B cell (primary cell): ENCODE results near the gene ALG8. TPM values are rescaled to one million over a fixed set of nuclear protein-coding genes. Genes with fewer than 3 reads are reported as not detected.

ENCODE experiments used
- ATAC-seq: fragments of 200-7000 bp; cut with Tn5 transposase; one replicate; pipeline ENCODE4 v1.10.0; 2021; ENCODE audit warnings: low read depth, mild to moderate bottlenecking, moderate number of reproducible peaks, moderate library complexity
- CTCF ChIA-PET: fragments of 350-600 bp; sonication (Branson Sonifier 250); formaldehyde crosslinking; loops from one replicate; lab custom pipeline; 2021; ENCODE audit warnings: antibody characterized with exemption, inconsistent platforms; lab: Charles Lee
- POLR2A ChIA-PET: fragments of 350-600 bp; sonication (Branson Sonifier 250); formaldehyde crosslinking; loops from one replicate; lab custom pipeline; 2021; ENCODE audit warnings: antibody characterized with exemption; lab: Charles Lee
- DNase-seq: peaks from one replicate; pipeline ENCODE4 v3.0.0; 2013
- H2AFZ ChIP-seq: 2 replicates; pipeline ENCODE4 v1.6.1; 2012; ENCODE audit warnings: mild to moderate bottlenecking, low read depth, low read length; ENCODE audit not compliant: insufficient read depth, poor library complexity, severe bottlenecking
- H3K27ac ChIP-seq, 2 donors: 1 replicate in 1 of 2; 2 replicates in 1 of 2; pipeline ENCODE4 v1.5.1; 2012 to 2013; ENCODE audit warnings: low read length in 2 of 2, mild to moderate bottlenecking in 2 of 2, moderate library complexity in 1 of 2
- H3K27me3 ChIP-seq, 4 experiments: fragments of 200-600 bp in 1 of 4; sonication (generic) in 1 of 4; replicated peaks in 1 of 4; 1 replicate in 2 of 4; 2 replicates in 2 of 4; pipeline versions ENCODE4 v1.6.1 to v1.7.0; 2013 to 2016; ENCODE audit warnings: low read length in 3 of 4, mild to moderate bottlenecking in 2 of 4, mixed read lengths in 1 of 4, moderate library complexity in 1 of 4; ENCODE audit not compliant: insufficient read depth in 4 of 4, control insufficient read depth in 3 of 4; ENCODE audit errors: control extremely low read depth in 1 of 4
- H3K36me3 ChIP-seq, 2 experiments: replicated peaks in 1 of 2; 1 replicate in 1 of 2; 2 replicates in 1 of 2; pipeline versions ENCODE4 v1.6.1 to v1.7.1; 2013; ENCODE audit warnings: low read length in 1 of 2; ENCODE audit not compliant: insufficient read depth in 2 of 2, control insufficient read depth in 1 of 2; ENCODE audit errors: control extremely low read depth in 1 of 2, extremely low read depth in 1 of 2
- H3K4me1 ChIP-seq, 2 donors: fragments of 200-600 bp in 1 of 2; sonication (generic) in 1 of 2; 1 replicate in 1 of 2; 2 replicates in 1 of 2; pipeline versions ENCODE4 v1.5.1 to v1.6.1; 2013 to 2017; ENCODE audit warnings: low read length in 2 of 2; ENCODE audit not compliant: control insufficient read depth in 2 of 2, insufficient read depth in 2 of 2
- H3K4me2 ChIP-seq: replicated peaks from 2 replicates; pipeline ENCODE3; 2012; ENCODE audit warnings: mild to moderate bottlenecking, low read depth, low read length; ENCODE audit not compliant: poor library complexity, severe bottlenecking
- H3K4me3 ChIP-seq, 5 experiments: fragments of 200-600 bp in 1 of 5; sonication (generic) in 1 of 5; 1 replicate in 3 of 5; 2 replicates in 2 of 5; pipeline versions ENCODE4 v1.5.1 to v1.7.0; 2011 to 2016; ENCODE audit warnings: low read length in 4 of 5, mild to moderate bottlenecking in 4 of 5, low read depth in 2 of 5, control low read depth in 1 of 5, moderate library complexity in 1 of 5; ENCODE audit not compliant: insufficient read depth in 1 of 5; ENCODE audit errors: control extremely low read depth in 1 of 5, extremely low read depth in 1 of 5
- H3K79me2 ChIP-seq: fragments of 200-600 bp; sonication (generic); one replicate; pipeline ENCODE4 v1.6.0; 2016; ENCODE audit warnings: low read length; ENCODE audit not compliant: control insufficient read depth, insufficient read depth
- H3K9ac ChIP-seq: fragments of 200-600 bp; sonication (generic); 2 replicates; pipeline ENCODE4 v1.6.1; 2017; ENCODE audit warnings: mild to moderate bottlenecking, low read length, moderate library complexity
- H3K9me3 ChIP-seq, 3 donors: one replicate each; pipeline versions ENCODE4 v1.6.1 to v1.7.1; 2013; ENCODE audit warnings: low read length in 2 of 3; ENCODE audit not compliant: control insufficient read depth in 2 of 3, insufficient read depth in 1 of 3; ENCODE audit errors: control extremely low read depth in 1 of 3
- H4K20me1 ChIP-seq: 2 replicates; pipeline ENCODE4 v1.6.0; 2012; ENCODE audit warnings: mild to moderate bottlenecking, low read length; ENCODE audit not compliant: insufficient read depth, control insufficient read depth, poor library complexity, severe bottlenecking
- H3K27ac Mint-ChIP-seq: one replicate; pipeline ENCODE4 v1.8.0; 2021; ENCODE audit warnings: mixed read lengths
- H3K27me3 Mint-ChIP-seq: one replicate; pipeline ENCODE4 v1.8.0; 2021; ENCODE audit warnings: mixed read lengths
- H3K4me1 Mint-ChIP-seq: one replicate; pipeline ENCODE4 v1.8.0; 2021; ENCODE audit warnings: mixed read lengths
- H3K4me3 Mint-ChIP-seq: one replicate; pipeline ENCODE4 v1.8.0; 2021; ENCODE audit warnings: mixed read lengths
- H3K9me3 Mint-ChIP-seq: one replicate; pipeline ENCODE4 v1.8.0; 2022; ENCODE audit warnings: mixed read lengths; ENCODE audit not compliant: insufficient read depth
- CTCF ChIP-seq: fragments of 200-600 bp; IDR thresholded peaks from one replicate; pipeline ENCODE4 v1.8.0; 2022; ENCODE audit warnings: antibody characterized with exemption, mild to moderate bottlenecking
- EZH2 ChIP-seq: IDR thresholded peaks from 2 replicates; pipeline ENCODE4 v1.6.1; 2012; ENCODE audit warnings: borderline replicate concordance, low read depth, mild to moderate bottlenecking, moderate library complexity, low read length; ENCODE audit not compliant: insufficient read depth, poor library complexity, severe bottlenecking
- WGBS: methylation state at CpG from one replicate; pipeline ENCODE4 v1.1.5; 2013; ENCODE audit warnings: missing lambda C conversion rate; ENCODE audit not compliant: insufficient coverage; 5-methylcytosine and 5-hydroxymethylcytosine counted together
- intact Hi-C: fragments of 100-400 bp; cut with micrococcal nuclease; formaldehyde crosslinking; loops from one replicate; pipeline ENCODE4 v1.10.0; 2022
- polyA plus RNA-seq: library from polyadenylated mRNA; depleted of rRNA; stranded (reverse); fragments of >200 nt; gene quantifications from 2 replicates; pipeline ENCODE4 v1.2.3, GENCODE V29; 2012
- total RNA-seq, 2 donors: library from RNA; stranded (reverse); fragments of 120-200 nt in 1 of 2; gene quantifications; 1 replicate in 1 of 2; 2 replicates in 1 of 2; pipeline versions ENCODE4 v1.2.3 to v1.2.4, GENCODE V29; 2013 to 2022

Gene ALG8
- total and polyA plus RNA-seq, 2 donors (not counting 1 experiment from before 2014, with no cell fraction given), result 16.7 to 28.5 TPM

GRCh38 chr11:78067704-78068103 lies 71.7 kb downstream of the ALG8 start:
- Mint-ChIP-seq H3K27me3 (no peaks in the 10 kb centered on the region), H3K4me3 (no peak overlapping the region), H3K4me1 (peaks cover 7% of the 10 kb centered on the region), H3K9me3 (no peaks in the 10 kb centered on the region), H3K27ac (no peak overlapping the region)
- intact Hi-C loops, result no loop called here
- H3K9me3 ChIP-seq, result no peaks in the 10 kb centered on the region
- no peak overlapping the region for H3K4me2 ChIP-seq
- H4K20me1 ChIP-seq, result no peaks in the 10 kb centered on the region
- H3K27ac ChIP-seq, result no peak overlapping the region
- TF ChIP-seq CTCF (no peak), EZH2 (no peak)
- peaks cover 10 to 41% of the 10 kb centered on the region in 2 experiments for H3K36me3 ChIP-seq
- POLR2A ChIA-PET, result no interaction called here
- H3K4me3 ChIP-seq, result no peak overlapping the region
- no peak overlapping the region for H2AFZ ChIP-seq
- 100% methylated on average over 2 of the region's 4 CpGs for WGBS
- CTCF ChIA-PET, result interaction anchor here (1.0 kb wide), 1 partner anchor 22 kb away, joined by 4 read pairs; no protein-coding TSS in a partner anchor
- H3K79me2 ChIP-seq, result peaks cover 14% of the 10 kb centered on the region
- ATAC-seq, result no peak
- no peaks in the 10 kb centered on the region for H3K4me1 ChIP-seq
- H3K27me3 ChIP-seq, result no peaks in the 10 kb centered on the region
- no peak for DNase-seq
- H3K9ac ChIP-seq, result no peak overlapping the region

- Histone ChIP-seq H2AFZ (no peak overlapping the region), H3K4me3 (no peak overlapping the region), H3K27me3 (no peaks in the 10 kb centered on the region), H3K27ac (no peak overlapping the region), H3K9me3 (no peaks in the 10 kb centered on the region), H4K20me1 (no peaks in the 10 kb centered on the region), H3K4me1 (no peaks in the 10 kb centered on the region), H3K4me2 (no peak overlapping the region), H3K79me2 (peaks cover 4% of the 10 kb centered on the region), H3K9ac (no peak overlapping the region), H3K36me3 (peaks cover 7 to 33% of the 10 kb centered on the region in 2 experiments)
- no peak overlapping the region for H3K27ac Mint-ChIP-seq
- no peaks in the 10 kb centered on the region for H3K9me3 Mint-ChIP-seq
- TF ChIP-seq CTCF (no peak), EZH2 (no peak)
- 100% methylated on average over 2 of the region's 2 CpGs for WGBS
- CTCF ChIA-PET, result no interaction called here
- H3K27me3 Mint-ChIP-seq, result no peaks in the 10 kb centered on the region
- intact Hi-C loops, result no loop called here
- POLR2A ChIA-PET, result no interaction called here
- no peaks in the 10 kb centered on the region for H3K4me1 Mint-ChIP-seq
- no peak overlapping the region for H3K4me3 Mint-ChIP-seq
- no peak for ATAC-seq
- DNase-seq, result no peak
These were observed 73.0 kb downstream of the ALG8 start for GRCh38 chr11:78066471-78066870.
